Measurements from ENCODE around the gene APOLD1. TPM values are rescaled to one million over a fixed set of nuclear protein-coding genes. Genes with fewer than 3 reads are reported as not detected.

The APOLD1 gene
- total RNA-seq, 6 experiments from 2014 or later, result 0.27 to 5.6 (median 1.2) TPM

GRCh38 chr12:12779529-12779928 is 5.9 kb upstream of the APOLD1 start:
- no peak for TF ChIP-seq CTCF (IDR thresholded peaks at IDR 0.05)
- no peak for TF ChIP-seq POLR2A (IDR thresholded peaks at IDR 0.05)
- peak; percentile 28 to 74 (median 55) for ATAC-seq
- no peak for DNase-seq
- H3K27me3 ChIP-seq, result no peaks in the 10 kb centered on the region
- 43% methylated on average over 3 of the region's 3 CpGs for WGBS (ENCODE audit: insufficient coverage, low coverage, low lambda C conversion rate, missing lambda C conversion rate)
- no peak overlapping the region for H3K27ac ChIP-seq
- no peaks in the 10 kb centered on the region for H3K9me3 ChIP-seq
- H3K36me3 ChIP-seq, result no peaks in the 10 kb centered on the region
- intact Hi-C loops (cut with DNase I), result no loop called here
- H3K4me3 ChIP-seq, result no peak overlapping the region
- H3K4me1 ChIP-seq, result no peaks in the 10 kb centered on the region

GRCh38 chr12:12784116-12784515 is 1.3 kb upstream of the APOLD1 start:
- Histone ChIP-seq H3K9me3 (no peaks in the 10 kb centered on the region), H3K27me3 (no peaks in the 10 kb centered on the region), H3K4me1 (peaks cover 0 to 14% (median 8%) of the 10 kb centered on the region in 4 donors), H3K27ac (no peak overlapping the region), H3K4me3 (no peak overlapping the region), H3K36me3 (no peaks in the 10 kb centered on the region)
- intact Hi-C loops (cut with DNase I), result no loop called here
- WGBS (ENCODE audit: insufficient coverage, low coverage, low lambda C conversion rate, missing lambda C conversion rate), result 100% methylated on average over 2 of the region's 2 CpGs
- ATAC-seq (no peak), DNase-seq (no peak)
- TF ChIP-seq CTCF (IDR thresholded peaks at IDR 0.05) (no peak), POLR2A (IDR thresholded peaks at IDR 0.05) (no peak)

- Histone ChIP-seq H3K36me3 (no peaks in the 10 kb centered on the region), H3K4me3 (peak overlapping the region; percentile 68 to 84 (median 80)), H3K4me1 (peaks cover 0 to 14% (median 8%) of the 10 kb centered on the region in 4 donors), H3K9me3 (no peaks in the 10 kb centered on the region), H3K27me3 (no peaks in the 10 kb centered on the region), H3K27ac (peak overlapping the region; percentile 83 to 94 (median 93))
- intact Hi-C loops (cut with DNase I), result no loop called here
- DNase-seq (no peak), ATAC-seq (peak; percentile 2 to 9 (median 5))
- TF ChIP-seq CTCF (IDR thresholded peaks at IDR 0.05) (no peak), POLR2A (IDR thresholded peaks at IDR 0.05) (no peak)
- 34% methylated on average over 4 of the region's 4 CpGs for WGBS (ENCODE audit: insufficient coverage, low coverage, low lambda C conversion rate, missing lambda C conversion rate)
Observed at GRCh38 chr12:12786351-12786705, 869 bp downstream of the APOLD1 start.

- Histone ChIP-seq H3K4me1 (peaks cover 0 to 14% (median 8%) of the 10 kb centered on the region in 4 donors), H3K27ac (peak overlapping the region; percentile 83 to 94 (median 93)), H3K36me3 (no peaks in the 10 kb centered on the region), H3K4me3 (peak overlapping the region; percentile 68 to 84 (median 80)), H3K27me3 (no peaks in the 10 kb centered on the region), H3K9me3 (no peaks in the 10 kb centered on the region)
- TF ChIP-seq POLR2A (IDR thresholded peaks at IDR 0.05) (peak; percentile 90), CTCF (IDR thresholded peaks at IDR 0.05) (peak in 2 of 4 donors; percentile 17 to 40)
- DNase-seq, result peak; percentile 83 to 90 (median 87)
- intact Hi-C loops (cut with DNase I), result no loop called here
- peak; percentile 83 to 93 (median 90) for ATAC-seq
- WGBS (ENCODE audit: insufficient coverage, low coverage, low lambda C conversion rate, missing lambda C conversion rate), result 0% methylated on average over 13 of the region's 80 CpGs
Observed at GRCh38 chr12:12786706-12787601, 1.5 kb downstream of the APOLD1 start.
